ENCODE data around the gene TMEM165.
"Not testable (repeated sequence)": the region's sequence is repeated elsewhere in the genome, so short reads cannot be mapped to it uniquely, and the experiment has no call there.

TMEM165 gene

GRCh38 chr4:55355555-55355954, 40.2 kb upstream of the TMEM165 start:
- no peak overlapping the region for H3K4me3 ChIP-seq (ENCODE audit: extremely low read depth, insufficient read depth, low read length, poor library complexity, severe bottlenecking)
- H3K27ac ChIP-seq (ENCODE audit: low read depth, low read length, severe bottlenecking), result no peak overlapping the region
- H3K4me1 ChIP-seq (ENCODE audit: control insufficient read depth, insufficient read depth, low read length, poor library complexity, severe bottlenecking), result peaks cover 4% of the 10 kb centered on the region
- peaks cover 13% of the 10 kb centered on the region for H3K36me3 ChIP-seq (ENCODE audit: control insufficient read depth, insufficient read depth, low read length)
- WGBS, 2 experiments (ENCODE audit: insufficient coverage in 2 of 2), result 55 to 72% methylated on average over 3 to 4 of the region's 6 CpGs
- H3K9me3 ChIP-seq (ENCODE audit: control insufficient read depth, low read length), result no peaks in the 10 kb centered on the region

DNA sequence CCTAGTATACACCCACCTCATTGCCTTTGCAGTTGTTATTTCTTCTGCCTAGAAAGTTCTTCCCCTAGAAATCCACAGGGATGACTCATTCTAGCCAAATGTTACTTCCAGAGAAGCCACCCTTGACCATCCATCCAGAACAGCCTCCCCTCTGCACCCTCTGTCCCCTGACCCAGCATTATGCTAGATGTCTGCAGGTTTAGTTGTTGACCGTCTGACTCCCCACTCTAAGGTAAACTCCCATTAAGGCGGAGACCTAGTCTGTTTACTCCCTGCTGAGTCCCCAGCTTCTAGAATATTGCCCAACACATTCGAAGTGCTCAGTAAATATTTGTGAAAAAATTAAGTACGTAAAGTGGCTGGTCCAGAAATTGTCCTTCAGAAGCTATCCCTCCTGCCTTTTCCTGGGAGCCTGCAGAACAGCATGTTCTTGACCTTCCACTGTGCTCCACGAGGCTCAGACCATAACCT, 38.7 kb upstream of the TMEM165 start:
- WGBS, 2 experiments (ENCODE audit: insufficient coverage in 2 of 2), result 100% methylated on average over 3 of the region's 5 CpGs
- Histone ChIP-seq H3K4me3 (ENCODE audit: extremely low read depth, insufficient read depth, low read length, poor library complexity, severe bottlenecking) (no peak overlapping the region), H3K36me3 (ENCODE audit: control insufficient read depth, insufficient read depth, low read length) (peaks cover 7% of the 10 kb centered on the region), H3K9me3 (ENCODE audit: control insufficient read depth, low read length) (no peaks in the 10 kb centered on the region), H3K4me1 (ENCODE audit: control insufficient read depth, insufficient read depth, low read length, poor library complexity, severe bottlenecking) (peaks cover 4% of the 10 kb centered on the region), H3K27ac (ENCODE audit: low read depth, low read length, severe bottlenecking) (no peak overlapping the region)

- WGBS, 2 experiments (ENCODE audit: insufficient coverage in 2 of 2), result 100% methylated on average over 2 of the region's 2 CpGs; no CpG with 5 or more reads in 1 of the 2 experiments
- H3K4me3 ChIP-seq (ENCODE audit: extremely low read depth, insufficient read depth, low read length, poor library complexity, severe bottlenecking), result no peak overlapping the region
- no peak overlapping the region for H3K27ac ChIP-seq (ENCODE audit: low read depth, low read length, severe bottlenecking)
- peaks cover 5% of the 10 kb centered on the region for H3K36me3 ChIP-seq (ENCODE audit: control insufficient read depth, insufficient read depth, low read length)
- H3K9me3 ChIP-seq (ENCODE audit: control insufficient read depth, low read length), result no peaks in the 10 kb centered on the region
- peaks cover 4% of the 10 kb centered on the region for H3K4me1 ChIP-seq (ENCODE audit: control insufficient read depth, insufficient read depth, low read length, poor library complexity, severe bottlenecking)
Measured at GRCh38 chr4:55358246-55358645, 37.5 kb upstream of the TMEM165 start.

DNA sequence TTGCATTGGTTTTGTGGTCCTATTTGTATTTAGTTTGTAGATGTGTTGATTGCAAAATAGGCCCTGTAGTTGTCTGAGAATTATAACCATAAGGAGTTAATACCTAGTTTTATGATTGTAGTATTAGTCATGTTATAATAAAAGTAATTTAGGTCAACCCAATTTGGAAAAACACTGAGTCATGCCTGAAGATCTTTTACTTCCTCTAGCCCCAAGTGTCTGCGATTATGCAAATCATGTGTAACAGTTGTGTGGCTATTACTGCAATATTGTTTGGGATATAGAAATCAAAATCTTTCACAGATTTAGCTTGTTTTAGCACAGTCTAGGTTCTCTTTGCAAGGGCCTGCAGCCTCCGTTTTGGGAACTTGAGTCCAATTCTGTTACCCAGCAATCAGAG, 37.1 kb upstream of the TMEM165 start:
- no peak overlapping the region for H3K27ac ChIP-seq (ENCODE audit: low read depth, low read length, severe bottlenecking)
- no peak overlapping the region for H3K4me3 ChIP-seq (ENCODE audit: extremely low read depth, insufficient read depth, low read length, poor library complexity, severe bottlenecking)
- H3K36me3 ChIP-seq (ENCODE audit: control insufficient read depth, insufficient read depth, low read length), result peaks cover 5% of the 10 kb centered on the region
- peaks cover 4% of the 10 kb centered on the region for H3K4me1 ChIP-seq (ENCODE audit: control insufficient read depth, insufficient read depth, low read length, poor library complexity, severe bottlenecking)
- 100% methylated on average over 1 of the region's 2 CpGs; no CpG with 5 or more reads in 1 of the 2 experiments for WGBS, 2 experiments (ENCODE audit: insufficient coverage in 2 of 2)
- no peaks in the 10 kb centered on the region for H3K9me3 ChIP-seq (ENCODE audit: control insufficient read depth, low read length)

DNA sequence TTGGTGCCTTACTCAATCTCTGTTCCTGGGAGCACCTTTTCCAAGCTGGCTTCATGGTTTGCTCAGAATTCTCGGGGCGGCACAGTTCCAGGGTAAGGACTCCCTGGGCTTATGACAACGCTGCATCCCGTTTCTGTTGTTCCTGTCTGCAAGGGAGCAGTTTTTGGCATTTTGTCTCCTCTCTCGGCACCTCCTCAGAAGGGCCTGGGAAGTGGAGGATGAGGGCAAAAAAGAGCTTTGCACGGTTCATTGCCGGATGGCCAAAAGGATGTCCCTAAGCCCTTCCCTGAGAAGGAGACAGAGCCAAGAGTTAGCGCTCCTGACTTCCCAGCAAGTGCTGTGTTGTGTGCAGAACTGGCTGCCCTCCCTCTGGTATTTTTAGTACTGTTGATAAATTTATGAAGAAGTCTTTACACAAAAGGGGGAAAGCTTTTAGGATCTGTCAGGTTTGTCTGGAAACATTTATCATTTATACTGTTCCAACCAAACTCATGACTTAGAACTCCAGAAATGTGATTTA, 36.3 kb upstream of the TMEM165 start:
- Histone ChIP-seq H3K9me3 (ENCODE audit: control insufficient read depth, low read length) (no peaks in the 10 kb centered on the region), H3K27ac (ENCODE audit: low read depth, low read length, severe bottlenecking) (no peak overlapping the region), H3K4me3 (ENCODE audit: extremely low read depth, insufficient read depth, low read length, poor library complexity, severe bottlenecking) (no peak overlapping the region), H3K4me1 (ENCODE audit: control insufficient read depth, insufficient read depth, low read length, poor library complexity, severe bottlenecking) (peaks cover 4% of the 10 kb centered on the region), H3K36me3 (ENCODE audit: control insufficient read depth, insufficient read depth, low read length) (peaks cover under 1% of the 10 kb centered on the region)
- WGBS, 2 experiments (ENCODE audit: insufficient coverage in 2 of 2), result 90 to 94% methylated on average over 7 to 8 of the region's 8 CpGs

GRCh38 chr4:55362938-55363337, 32.8 kb upstream of the TMEM165 start:
- not testable (repeated sequence) for H3K36me3 ChIP-seq (ENCODE audit: control insufficient read depth, insufficient read depth, low read length); H3K4me1 ChIP-seq (ENCODE audit: control insufficient read depth, insufficient read depth, low read length, poor library complexity, severe bottlenecking); H3K9me3 ChIP-seq (ENCODE audit: control insufficient read depth, low read length); H3K4me3 ChIP-seq (ENCODE audit: extremely low read depth, insufficient read depth, low read length, poor library complexity, severe bottlenecking); H3K27ac ChIP-seq (ENCODE audit: low read depth, low read length, severe bottlenecking)
- WGBS, 2 experiments (ENCODE audit: insufficient coverage in 2 of 2), result 97 to 98% methylated on average over 6 to 7 of the region's 9 CpGs

GRCh38 chr4:55363691-55364351, 31.9 kb upstream of the TMEM165 start:
- H3K4me1 ChIP-seq (ENCODE audit: control insufficient read depth, insufficient read depth, low read length, poor library complexity, severe bottlenecking), result no peaks in the 10 kb centered on the region
- no peak overlapping the region for H3K27ac ChIP-seq (ENCODE audit: low read depth, low read length, severe bottlenecking)
- H3K9me3 ChIP-seq (ENCODE audit: control insufficient read depth, low read length), result no peaks in the 10 kb centered on the region
- H3K36me3 ChIP-seq (ENCODE audit: control insufficient read depth, insufficient read depth, low read length), result no peaks in the 10 kb centered on the region
- WGBS, 2 experiments (ENCODE audit: insufficient coverage in 2 of 2), result 98 to 99% methylated on average over 7 of the region's 9 CpGs
- H3K4me3 ChIP-seq (ENCODE audit: extremely low read depth, insufficient read depth, low read length, poor library complexity, severe bottlenecking), result no peak overlapping the region

- WGBS, 2 experiments (ENCODE audit: insufficient coverage in 2 of 2), result 72 to 86% methylated on average over 6 of the region's 9 CpGs
- Histone ChIP-seq H3K4me1 (ENCODE audit: control insufficient read depth, insufficient read depth, low read length, poor library complexity, severe bottlenecking) (no peaks in the 10 kb centered on the region), H3K27ac (ENCODE audit: low read depth, low read length, severe bottlenecking) (no peak overlapping the region), H3K9me3 (ENCODE audit: control insufficient read depth, low read length) (no peaks in the 10 kb centered on the region), H3K4me3 (ENCODE audit: extremely low read depth, insufficient read depth, low read length, poor library complexity, severe bottlenecking) (no peak overlapping the region), H3K36me3 (ENCODE audit: control insufficient read depth, insufficient read depth, low read length) (peaks cover 6% of the 10 kb centered on the region)
Measured at GRCh38 chr4:55364691-55365344, 30.9 kb upstream of the TMEM165 start.

- Histone ChIP-seq H3K9me3 (ENCODE audit: control insufficient read depth, low read length) (no peaks in the 10 kb centered on the region), H3K4me3 (ENCODE audit: extremely low read depth, insufficient read depth, low read length, poor library complexity, severe bottlenecking) (no peak overlapping the region), H3K4me1 (ENCODE audit: control insufficient read depth, insufficient read depth, low read length, poor library complexity, severe bottlenecking) (no peaks in the 10 kb centered on the region), H3K36me3 (ENCODE audit: control insufficient read depth, insufficient read depth, low read length) (peaks cover 6% of the 10 kb centered on the region), H3K27ac (ENCODE audit: low read depth, low read length, severe bottlenecking) (no peak overlapping the region)
- WGBS, 2 experiments (ENCODE audit: insufficient coverage in 2 of 2), result 88 to 92% methylated on average over 6 of the region's 7 CpGs
Measured at GRCh38 chr4:55365345-55365728, 30.4 kb upstream of the TMEM165 start.

GRCh38 chr4:55366621-55367020, 29.1 kb upstream of the TMEM165 start:
- H3K9me3 ChIP-seq (ENCODE audit: control insufficient read depth, low read length), result no peaks in the 10 kb centered on the region
- WGBS, 2 experiments (ENCODE audit: insufficient coverage in 2 of 2), result 86 to 91% methylated on average over 5 to 6 of the region's 7 CpGs
- H3K4me1 ChIP-seq (ENCODE audit: control insufficient read depth, insufficient read depth, low read length, poor library complexity, severe bottlenecking), result no peaks in the 10 kb centered on the region
- H3K4me3 ChIP-seq (ENCODE audit: extremely low read depth, insufficient read depth, low read length, poor library complexity, severe bottlenecking), result no peak overlapping the region
- peaks cover 6% of the 10 kb centered on the region for H3K36me3 ChIP-seq (ENCODE audit: control insufficient read depth, insufficient read depth, low read length)
- H3K27ac ChIP-seq (ENCODE audit: low read depth, low read length, severe bottlenecking), result no peak overlapping the region

Data from mesodermal cell (in vitro differentiated cells).